GM20000 (cell line): ENCODE measurements around the gene GALNT11.

Experiments used
- DNase-seq: peaks from one replicate; pipeline ENCODE4 v3.0.0; 2012; ENCODE audit warnings: low spot score
- TF ChIP-seq, protein P1 (sequence below): IDR thresholded peaks from 2 replicates; pipeline ENCODE4 v1.5.1; 2012; ENCODE audit warnings: mild to moderate bottlenecking, control low read depth; ENCODE audit errors: extremely low read depth, missing control alignments

GALNT11 gene

DNA sequence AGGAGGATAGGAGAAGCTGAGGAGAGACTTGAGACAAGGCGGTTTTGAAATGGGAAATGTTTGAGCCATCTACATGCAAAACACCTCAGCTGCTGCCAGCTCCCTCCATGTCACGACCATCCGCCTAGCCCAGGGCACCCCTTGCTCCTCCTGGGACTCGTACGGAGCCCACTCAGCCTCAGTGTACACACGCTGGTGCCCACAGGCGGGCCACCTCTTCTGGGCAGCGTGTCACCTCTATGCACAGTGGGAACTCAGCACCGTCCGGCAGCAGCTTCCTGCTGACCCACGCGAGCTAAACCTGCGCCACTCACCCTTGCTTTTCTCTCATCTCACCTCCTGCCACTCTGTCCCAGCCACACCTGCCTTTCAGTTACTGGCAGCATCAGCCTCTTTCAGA lies 108.3 kb downstream of the GALNT11 start:
- DNase-seq: no peak
- TF ChIP-seq, protein P1, sequence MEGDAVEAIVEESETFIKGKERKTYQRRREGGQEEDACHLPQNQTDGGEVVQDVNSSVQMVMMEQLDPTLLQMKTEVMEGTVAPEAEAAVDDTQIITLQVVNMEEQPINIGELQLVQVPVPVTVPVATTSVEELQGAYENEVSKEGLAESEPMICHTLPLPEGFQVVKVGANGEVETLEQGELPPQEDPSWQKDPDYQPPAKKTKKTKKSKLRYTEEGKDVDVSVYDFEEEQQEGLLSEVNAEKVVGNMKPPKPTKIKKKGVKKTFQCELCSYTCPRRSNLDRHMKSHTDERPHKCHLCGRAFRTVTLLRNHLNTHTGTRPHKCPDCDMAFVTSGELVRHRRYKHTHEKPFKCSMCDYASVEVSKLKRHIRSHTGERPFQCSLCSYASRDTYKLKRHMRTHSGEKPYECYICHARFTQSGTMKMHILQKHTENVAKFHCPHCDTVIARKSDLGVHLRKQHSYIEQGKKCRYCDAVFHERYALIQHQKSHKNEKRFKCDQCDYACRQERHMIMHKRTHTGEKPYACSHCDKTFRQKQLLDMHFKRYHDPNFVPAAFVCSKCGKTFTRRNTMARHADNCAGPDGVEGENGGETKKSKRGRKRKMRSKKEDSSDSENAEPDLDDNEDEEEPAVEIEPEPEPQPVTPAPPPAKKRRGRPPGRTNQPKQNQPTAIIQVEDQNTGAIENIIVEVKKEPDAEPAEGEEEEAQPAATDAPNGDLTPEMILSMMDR: no peak

DNA sequence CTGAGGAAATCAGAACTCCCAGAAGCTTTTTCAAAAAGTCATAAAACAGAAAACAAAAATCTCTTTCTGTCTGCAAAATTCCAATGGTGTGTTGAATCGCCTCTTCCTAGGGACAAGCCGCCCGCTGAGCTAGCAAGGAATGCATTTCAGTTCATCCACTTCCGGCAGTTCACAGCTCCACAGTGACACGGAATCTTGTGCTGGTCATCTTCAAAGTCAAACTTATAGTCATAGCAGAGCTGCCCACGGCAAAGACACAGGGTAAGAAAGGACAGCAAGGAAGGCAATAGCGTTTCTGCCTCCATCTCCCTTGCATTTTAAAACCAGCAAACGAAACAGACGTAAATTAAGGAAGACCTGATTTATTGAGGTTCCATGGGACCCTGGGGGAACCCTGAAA lies 111.2 kb downstream of the GALNT11 start:
- TF ChIP-seq, protein P1: no peak
- DNase-seq: no peak

DNA sequence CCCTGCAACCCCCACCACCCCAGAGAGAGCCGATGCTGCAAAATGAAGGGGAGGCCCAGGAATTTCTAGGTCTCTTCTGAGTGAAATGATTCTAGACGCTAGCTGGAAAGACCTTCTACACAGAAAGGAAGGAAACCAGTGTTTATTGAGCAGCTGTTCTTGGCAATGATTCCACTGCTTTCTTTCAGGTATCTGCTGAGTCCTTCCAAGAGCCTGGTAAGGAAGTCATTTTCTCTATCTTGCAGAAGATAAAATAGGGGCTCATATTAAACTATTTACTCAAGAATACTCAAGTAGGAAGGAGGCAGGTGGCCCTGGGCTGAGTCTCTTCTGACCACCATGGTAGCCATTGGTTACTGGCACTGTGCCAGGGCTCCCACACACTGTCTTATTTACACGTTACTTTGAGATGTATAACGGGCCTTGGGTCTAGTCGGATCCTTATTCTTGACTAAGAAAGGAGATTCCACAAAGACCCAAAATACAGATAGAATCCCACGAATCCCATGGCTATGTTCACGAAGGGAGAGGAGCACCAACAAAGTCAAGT lies 112.1 kb downstream of the GALNT11 start:
- DNase-seq: no peak
- TF ChIP-seq, protein P1: no peak

GRCh38 chr7:152140067-152140466 lies 114.6 kb downstream of the GALNT11 start:
- no peak for DNase-seq
- TF ChIP-seq, protein P1: no peak

GRCh38 chr7:152140560-152140959 lies 115.1 kb downstream of the GALNT11 start:
- TF ChIP-seq, protein P1: no peak

GRCh38 chr7:152142976-152143595 lies 117.6 kb downstream of the GALNT11 start:
- no peak for DNase-seq

More at GRCh38 chr7:152140560-152140959, 115.1 kb downstream of the GALNT11 start:
- DNase-seq: no peak

DNA sequence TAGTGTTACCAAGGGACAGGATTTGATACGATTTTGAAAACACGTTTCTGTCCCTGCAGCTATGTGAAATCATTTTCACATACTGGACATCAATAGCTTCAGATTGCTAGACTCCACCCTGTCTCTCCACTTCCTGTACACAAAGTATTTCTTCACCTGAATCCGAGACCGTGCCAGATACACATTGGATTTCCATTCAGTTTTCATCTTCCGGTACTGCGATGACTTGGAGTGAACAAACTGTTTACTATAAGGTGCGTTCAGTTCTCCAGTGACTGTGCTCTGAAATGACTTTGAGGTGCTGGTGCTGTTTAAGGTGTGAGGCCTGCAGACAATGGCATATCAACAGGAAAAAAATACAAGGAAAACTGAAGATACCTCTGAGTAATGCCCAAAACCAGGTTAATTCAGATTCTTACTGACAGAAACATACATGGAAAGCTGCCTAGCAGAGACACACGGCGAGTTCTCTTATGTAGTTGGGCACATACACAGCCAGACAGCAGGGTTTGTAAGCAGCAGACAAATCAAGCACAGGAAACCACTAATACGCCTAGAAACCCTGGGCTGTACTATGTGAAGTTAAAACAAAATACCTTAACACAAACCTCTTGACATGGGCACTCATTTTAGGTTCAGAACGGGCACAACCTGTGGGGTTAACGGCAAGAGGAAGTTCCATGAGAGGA lies 119.2 kb downstream of the GALNT11 start:
- no peak for DNase-seq
- TF ChIP-seq, protein P1: no peak

More at GRCh38 chr7:152142976-152143595, 117.6 kb downstream of the GALNT11 start:
- TF ChIP-seq, protein P1: no peak
